HG03175 (cell line): ENCODE data around the gene RADIL.

Source experiments
- ATAC-seq: cut with Tn5 transposase; IDR thresholded peaks from one replicate; pipeline ENCODE4 v1.9.1; 2021; ENCODE audit warnings: mild to moderate bottlenecking, moderate library complexity; ENCODE audit not compliant: unreplicated experiment

RADIL gene

DNA sequence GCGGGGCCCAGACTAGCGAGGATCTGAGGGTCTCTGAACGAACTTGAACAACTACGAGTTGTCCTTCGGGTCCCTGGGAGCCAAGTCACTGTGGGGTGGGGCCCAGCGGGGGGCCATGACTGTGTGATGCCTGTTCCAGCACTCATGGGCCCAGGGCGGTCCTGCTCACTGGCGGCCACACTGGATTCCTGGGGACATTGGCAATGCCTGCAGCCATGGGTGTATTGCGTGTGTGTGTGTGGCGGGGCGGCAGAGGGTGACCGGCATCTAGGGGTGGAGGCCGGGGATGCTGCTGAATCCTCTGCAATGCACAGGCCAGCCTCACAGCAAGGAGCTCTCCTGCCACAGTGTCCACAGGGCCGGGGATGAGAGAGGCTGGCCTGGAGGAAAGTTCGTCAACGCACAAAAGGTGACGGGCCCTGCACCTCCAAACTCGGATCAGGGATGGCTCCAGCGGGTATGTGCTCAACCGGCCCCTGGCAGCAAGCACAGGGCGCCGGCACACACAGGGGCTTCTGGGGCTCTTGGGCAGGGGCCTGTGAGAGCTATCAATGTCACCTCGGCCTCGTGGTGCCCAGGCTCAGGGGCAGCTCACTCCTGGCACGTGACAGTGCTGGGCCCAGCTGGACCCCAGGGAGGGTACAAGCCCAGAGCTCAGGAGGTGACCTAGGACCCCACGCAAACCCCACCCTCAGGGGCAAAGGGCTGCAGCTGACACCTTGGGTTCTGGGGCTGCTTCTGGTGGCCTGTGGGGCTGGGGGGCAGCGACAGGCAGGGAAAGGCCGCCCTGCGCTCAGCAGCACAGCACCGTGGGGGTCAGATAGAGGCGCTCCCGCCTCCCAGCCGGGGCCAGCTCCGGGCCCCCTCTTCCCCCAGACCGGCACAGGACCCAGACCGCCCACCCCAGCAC is 49.6 kb downstream of the RADIL start:
- no peak for ATAC-seq

DNA sequence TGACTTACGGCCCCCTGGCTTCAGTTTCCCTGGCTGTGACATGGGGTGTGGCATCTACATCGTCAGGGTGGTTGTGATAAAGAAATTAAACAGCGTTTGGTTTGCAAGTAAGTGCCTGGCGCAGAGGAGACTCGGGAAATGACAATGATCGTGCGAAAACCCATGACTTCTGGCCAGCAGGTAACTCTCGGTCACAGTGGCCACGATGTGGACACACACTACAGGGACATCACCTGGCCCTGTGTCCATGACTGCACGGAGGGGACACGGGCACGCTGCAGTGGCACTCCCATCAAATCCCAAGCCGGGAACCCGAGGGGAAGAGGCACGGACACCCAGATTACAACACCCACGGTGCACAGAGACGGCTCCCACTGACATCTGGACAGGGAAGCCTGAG is 50.3 kb downstream of the RADIL start:
- ATAC-seq, result no peak

DNA sequence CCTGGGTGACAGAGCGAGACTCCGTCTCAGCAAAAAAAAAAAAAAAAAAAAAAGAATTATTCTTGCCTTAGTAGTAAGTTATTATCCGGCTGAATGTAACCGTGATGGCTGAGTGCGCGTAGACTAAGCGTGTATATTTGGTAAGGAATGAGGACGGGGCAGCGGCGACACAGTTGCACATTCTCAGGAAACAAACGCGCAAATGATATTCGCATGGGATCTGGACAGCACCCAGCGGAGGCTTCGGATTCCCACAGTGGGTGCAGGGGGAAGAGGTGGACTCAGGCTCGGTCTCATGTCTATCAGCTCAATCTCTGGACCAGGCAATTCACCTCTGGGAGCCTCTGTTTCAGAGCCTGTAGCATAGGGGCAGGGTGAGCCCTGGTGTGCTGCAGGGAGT is 50.8 kb downstream of the RADIL start:
- ATAC-seq, result no peak

DNA sequence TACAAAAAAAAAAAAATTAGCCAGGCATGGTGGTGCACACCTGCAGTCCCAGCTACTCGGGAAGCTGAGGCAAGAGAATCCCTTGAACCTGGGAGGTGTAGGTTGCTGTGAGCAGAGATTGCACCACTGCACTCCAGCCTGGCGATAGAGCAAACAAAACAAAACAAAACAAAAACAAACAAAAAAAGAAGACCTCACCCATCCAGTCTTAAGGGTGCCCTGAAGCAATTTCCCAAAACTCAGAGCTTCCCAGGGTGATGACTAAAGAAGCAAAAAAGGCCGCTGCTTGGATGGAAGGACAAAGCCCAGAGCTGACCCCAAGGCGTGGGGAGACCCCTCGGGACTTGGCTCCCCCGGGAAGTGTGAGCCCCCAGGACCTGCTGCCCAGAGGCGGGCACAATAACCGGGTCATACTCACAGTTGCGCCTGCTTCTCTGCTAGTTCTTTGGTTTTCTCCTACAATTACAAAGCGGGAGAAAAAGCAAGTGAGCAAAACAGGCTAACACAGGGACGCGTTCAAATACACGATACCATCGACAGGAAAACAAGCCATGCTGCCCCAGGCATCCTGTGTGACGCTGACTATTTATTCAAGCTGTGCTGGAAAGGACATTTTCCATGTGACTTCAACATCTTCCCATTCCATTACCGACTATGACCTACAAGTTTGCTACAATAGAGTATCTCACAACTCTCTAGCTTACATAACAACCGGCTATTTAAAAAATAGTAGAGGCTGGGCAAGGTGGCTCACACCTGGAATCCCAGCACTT is 51.6 kb downstream of the RADIL start:
- no peak for ATAC-seq

DNA sequence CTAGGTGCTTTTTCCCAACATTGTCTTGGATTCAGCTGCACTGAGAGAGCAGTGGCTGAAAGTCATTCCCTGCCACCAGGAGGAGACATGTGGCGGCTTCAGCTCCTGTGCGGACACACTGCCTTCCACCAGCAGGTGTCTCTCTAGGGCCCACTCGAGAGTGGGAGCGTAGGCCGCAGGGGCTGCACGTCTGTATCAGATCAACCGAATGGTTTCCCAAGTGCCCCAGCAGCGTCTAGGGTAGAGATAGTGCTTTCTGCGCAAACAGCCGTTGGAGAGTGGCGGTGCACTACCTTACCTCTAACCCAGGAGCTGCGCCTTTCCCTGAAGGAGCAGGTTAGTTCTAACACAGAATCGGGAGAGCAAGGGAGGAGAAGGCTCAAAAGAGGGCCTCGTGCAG is 53.3 kb downstream of the RADIL start:
- ATAC-seq, result no peak

DNA sequence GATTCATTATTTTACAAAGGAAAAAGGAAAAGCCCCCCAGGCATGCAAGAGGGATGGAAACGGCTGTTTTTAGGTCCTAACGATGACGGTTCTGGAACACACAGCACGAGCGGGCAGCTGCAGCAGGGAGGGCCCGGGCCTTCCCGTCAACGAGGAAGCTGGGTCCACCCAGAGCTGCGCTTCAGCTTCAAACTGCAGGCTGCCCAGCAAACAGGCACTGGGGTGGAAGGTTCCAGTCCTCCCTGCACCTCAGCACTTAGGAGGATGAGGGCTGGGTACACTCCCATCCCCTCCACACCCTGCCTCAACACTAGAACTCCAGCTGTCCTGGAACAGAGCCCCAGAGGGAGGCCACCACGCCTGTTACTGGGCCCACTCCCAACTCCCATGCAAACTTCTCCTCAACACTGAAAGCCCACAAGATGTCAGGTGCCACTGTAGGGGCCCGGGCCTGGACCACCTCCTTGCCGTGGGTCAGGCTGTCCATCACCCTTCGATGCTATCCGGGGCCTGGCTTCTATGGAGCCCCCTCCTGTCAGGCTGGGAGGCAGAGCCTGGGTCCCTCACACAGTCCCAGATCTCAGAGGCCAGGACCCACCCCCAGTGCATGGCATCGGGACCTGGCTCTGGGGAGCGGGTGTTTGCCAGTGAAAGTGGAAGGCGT is 54.7 kb downstream of the RADIL start:
- ATAC-seq, result no peak

DNA sequence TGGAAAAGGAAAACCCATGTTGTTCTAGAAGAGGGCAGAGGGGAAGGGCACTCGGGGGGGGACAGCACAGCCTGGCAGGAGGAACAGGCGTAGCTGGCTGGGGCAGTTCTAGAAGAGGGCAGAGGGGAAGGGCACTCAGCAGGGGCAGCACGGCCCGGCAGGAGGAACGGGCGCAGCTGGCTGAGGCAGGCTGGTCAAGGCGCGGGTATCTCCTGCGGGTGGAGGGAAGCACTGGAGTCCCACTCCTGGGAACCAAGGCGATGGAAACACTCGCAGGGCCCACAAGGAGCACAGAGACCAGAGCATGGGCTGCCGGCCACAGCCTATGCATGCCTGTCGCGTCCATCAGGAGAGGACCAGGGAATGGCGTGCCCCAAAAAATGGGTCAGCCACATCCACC is 58.4 kb downstream of the RADIL start:
- no peak for ATAC-seq

DNA sequence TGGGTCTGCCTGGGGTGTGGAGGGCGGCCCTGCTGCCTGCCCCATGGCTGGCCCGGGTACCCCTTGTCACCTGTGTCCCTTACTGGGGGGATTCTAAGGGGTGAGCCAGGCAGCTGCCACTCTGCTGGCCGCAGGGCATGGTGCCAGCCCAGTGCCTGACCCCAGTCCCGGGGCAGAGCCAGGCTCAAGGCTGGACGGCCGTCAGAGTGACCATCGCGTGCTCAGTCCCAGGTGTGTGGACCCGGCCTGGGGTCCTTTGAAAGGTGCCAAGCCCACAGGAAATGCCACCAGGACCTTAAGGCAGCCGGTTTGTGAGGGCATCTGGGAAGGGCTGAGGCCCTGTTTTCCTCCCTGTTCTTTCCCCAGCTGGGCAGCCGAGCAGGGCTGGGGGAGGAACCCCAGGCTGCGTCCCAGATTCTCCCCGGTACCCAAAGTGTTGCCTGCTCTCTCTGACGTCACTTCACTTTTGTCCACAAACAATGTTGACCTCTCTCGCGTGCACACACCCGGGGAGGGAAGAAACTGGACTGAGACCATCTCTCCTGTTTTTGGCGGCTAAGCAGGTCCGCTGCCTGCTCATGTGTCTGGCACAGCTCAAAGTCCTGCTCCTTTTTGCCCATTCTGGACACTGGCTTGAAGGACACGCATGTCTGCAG is 59.3 kb downstream of the RADIL start:
- no peak for ATAC-seq

DNA sequence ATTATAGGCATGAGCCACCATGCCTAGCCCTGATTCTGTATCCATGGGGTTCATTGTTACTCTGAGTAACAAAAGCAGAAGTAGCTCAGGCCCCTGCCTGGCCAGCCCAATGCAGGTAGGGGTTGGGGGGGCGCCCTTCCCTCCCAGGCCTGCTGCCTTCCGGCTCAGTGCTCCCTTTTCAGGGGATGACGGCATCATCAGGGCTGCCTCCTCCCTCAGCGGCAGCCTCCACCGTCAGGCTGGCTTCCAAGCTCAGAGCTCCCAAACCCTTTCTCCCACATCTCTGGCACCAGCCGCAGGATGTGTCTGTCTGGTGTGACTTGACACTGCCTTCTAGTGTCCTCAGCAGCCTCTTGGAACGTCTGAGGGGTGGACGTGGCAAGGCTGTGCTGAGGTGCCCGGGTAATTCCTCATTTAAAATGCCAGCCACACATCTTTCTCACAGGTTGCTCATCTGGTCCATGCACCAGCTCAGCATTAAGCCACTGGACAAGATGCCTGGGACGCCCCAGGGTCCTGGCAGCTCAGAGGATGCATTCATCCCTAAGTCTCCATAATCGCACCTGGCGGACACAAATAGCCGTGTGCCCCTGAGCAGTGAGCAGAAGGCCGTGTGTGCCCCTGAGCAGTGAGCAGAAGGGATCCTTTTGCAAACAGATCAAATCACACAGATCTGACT is 59.9 kb downstream of the RADIL start:
- no peak for ATAC-seq

DNA sequence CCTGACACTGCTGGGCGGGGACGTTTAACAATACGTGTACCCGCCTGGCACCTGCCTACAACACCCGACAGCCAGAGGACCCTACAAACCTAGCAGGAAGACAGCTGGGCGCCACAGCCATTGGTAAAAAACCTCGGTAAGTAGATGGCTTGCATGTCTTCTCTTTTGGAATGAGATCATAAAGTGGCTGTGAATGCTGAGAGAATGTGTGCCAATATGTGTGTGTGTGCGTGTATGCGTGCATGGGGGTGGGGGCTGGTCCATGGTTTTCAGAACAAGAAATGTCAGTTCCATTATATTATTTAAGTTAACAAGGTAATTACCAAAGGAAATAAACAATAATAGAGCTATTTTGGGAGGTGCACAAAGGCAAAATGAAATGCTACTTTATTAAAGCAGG is 60.8 kb downstream of the RADIL start:
- ATAC-seq, result no peak

DNA sequence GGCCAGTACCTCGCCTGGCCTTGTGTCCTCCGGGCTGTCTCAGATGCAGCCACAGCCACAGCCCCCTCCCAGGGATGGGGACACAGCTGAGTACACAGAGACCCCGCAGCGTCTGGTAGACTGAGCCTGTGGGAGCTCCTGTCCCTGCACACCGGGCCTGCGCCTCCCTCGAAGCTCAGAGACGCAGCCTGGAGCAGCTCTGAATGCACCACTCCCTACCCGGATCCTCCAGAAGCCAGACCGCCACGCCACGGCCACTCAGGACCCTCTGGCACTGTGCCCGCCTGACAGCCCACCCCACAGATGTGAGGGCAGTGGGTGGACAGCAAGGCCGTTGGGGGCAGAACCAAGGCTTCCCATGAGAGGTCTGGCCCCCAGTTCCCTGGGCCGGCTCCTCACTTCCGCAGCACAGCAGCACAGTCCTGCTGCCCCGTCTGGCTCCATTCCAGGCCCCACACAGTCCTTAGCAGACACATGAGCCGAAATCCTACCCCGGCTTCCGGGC is 62.5 kb downstream of the RADIL start:
- ATAC-seq, result no peak

DNA sequence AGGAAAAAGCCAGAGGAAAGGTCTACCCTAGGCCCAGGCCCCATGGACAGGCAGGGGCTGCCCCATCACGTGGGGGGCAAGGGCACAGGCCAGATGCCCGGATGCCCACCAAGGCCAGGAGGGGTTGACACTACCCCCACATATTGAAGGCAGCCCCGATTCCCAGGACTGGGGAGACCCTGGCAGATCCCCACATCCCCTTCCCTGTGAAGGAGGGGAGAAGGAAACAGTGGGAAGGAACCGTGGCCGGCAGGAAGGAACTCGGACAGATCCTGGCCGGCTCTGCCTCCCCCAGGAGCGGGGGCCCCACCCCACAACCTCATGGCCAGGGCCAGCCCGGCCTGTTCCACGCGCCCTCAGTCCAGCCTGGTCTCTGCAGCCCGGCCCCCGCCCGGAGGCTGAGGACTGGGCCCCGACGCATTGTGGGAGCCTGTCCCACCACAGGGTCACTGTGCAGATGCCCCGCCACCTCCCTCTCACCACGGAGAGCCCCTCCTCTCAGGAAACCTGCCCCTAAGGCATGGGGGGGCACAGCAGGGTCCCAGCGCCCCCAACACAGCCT is 63.0 kb downstream of the RADIL start:
- ATAC-seq, result no peak

DNA sequence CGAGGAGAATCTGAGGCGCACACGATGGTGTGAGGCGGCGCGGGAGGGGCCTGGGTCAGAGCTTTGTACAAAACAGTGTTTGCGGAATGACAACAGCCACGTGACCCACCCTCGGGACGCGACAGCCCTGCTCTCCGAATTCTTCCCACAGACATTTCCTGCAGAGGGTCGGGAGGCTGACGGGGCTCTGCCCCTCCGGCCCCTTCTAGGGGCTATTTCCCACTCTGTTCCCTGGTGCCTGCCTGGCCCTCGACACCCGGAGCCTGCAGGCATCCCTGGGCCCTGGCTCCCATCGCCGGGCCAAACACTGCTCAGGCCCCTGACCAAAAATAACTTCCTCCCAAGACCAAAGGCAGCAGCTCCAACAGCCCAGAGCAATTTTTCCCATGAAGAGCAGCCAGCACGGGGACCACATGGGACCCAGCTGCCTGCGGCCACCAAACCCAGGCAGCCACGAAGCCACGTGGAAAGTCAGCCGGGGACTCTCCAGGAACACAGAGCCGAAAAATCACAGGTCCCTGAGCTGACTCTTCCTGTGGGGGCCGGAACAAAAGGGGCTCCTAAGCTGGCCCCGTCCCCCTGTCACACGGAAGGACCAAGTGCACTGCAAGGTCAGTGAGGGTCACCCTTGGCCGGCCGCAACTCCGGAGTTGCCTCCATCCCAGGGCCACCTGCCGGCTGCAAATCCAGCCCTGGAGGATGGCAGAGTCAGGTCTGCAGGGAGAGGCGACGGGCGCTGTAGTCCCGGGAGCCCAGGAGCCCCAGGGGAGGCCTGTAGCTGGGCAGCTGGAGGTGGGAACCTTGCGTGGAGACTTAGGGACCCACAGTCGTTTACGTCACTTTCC is 63.7 kb downstream of the RADIL start:
- no peak for ATAC-seq

DNA sequence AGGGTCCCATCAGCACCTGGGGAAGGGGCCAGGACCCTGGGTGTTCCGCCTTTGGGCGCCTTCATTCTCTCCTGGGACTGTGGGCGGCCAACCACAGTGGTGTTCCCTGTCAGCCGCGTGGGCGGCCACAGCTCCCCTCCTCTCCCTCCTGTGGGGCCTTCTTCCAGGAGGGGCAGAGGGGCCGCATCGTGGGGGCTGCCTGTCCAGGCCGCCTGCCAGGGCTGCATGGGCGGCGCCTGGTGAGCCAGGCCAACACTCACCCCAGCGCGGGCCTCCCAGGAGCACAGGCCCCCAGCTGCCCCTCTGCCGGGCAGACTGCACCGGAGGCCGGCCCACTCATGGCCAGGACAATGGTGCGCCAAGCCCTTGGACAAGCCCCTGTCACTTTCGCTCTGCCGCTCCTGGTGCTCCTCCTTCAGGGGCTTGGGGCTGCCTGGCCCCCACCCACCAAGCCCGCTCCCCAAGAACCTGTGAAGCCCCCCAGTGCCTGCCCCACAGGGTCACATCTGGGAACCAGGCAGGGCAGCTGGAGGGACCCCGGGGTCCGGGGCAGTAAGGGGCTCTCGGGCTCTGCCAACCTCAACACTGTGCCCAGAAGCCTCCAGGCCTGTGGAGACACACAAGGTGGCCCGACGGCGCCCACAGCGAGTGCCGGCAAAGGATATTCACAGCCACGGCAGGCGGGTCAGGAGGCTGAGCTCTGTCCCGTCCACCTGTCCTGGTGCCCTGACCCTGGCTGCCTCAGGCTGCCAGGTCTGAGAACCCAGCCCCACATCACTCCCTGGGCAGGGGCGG is 65.3 kb downstream of the RADIL start:
- no peak for ATAC-seq

DNA sequence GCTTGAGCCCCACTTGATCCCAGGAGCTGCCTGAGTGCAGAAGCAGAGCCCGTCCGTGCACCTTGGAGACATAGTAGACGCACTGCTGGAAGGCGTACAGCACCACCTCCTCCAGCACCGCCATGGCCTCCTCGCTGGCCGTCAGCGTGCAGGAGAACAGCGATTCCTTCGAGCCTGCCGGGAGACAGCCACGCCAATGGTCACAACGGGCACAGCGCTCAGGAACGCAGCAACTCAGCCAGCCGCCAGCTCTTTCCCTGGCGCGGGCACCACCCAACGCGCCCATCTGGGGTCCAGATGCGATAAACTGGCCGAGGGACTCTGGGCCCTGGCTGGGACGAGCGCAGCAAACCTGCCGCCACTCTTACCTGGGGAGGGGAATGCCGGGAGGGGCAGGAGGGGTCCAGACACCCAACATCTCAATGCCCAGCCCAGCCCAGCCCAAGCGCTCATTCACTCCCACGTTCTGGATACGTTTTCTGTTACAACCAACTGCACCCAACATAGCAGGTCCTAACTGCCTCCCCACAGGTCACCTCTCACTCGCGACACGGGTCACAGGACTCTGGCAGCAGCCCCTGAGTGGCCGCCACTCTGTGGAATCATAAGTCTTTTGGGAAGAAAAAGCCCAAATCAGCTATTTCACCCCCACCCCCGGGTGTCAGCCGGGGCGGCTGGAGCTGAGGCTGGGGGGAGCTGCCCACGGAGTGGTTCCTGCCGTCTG is 66.2 kb downstream of the RADIL start:
- ATAC-seq, result no peak

DNA sequence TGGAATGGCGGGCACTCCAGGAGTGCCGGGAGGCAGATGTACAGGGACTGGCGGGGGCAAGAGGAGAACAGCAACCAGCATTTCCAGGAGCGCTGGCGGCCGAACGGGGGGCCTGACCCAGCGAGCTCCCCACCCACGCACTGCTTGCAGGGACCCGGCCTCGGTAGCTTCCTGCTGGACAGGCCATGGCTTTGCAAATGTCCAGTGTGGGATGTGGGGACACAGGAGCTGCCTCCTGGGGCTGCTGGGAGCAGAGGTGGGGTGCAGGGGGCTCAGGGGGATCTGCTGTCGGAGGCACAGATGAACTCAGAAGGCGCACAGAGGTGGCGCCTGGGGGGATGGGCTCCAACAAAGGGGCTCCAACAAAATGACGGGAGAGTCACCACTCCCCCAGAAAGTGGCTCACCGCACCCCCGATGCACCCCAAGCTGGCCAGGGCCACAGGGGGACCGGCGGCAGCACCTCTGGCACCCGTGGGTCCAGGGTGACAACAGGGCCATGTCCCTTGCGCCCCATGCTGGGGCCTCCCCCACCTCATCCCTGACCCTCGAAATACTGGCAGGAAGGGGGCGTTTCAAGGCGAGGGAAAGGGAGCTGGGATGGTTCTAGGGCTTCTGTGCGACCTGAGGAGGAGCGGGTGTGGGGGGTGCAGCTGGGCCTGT is 67.0 kb downstream of the RADIL start:
- no peak for ATAC-seq
